ENCODE results near the gene DDAH1. TPM values are rescaled to one million over a fixed set of nuclear protein-coding genes. Genes with fewer than 3 reads are reported as not detected.

Gene DDAH1
- total RNA-seq, 1 donor from 2014 or later: 35.7 TPM

DNA sequence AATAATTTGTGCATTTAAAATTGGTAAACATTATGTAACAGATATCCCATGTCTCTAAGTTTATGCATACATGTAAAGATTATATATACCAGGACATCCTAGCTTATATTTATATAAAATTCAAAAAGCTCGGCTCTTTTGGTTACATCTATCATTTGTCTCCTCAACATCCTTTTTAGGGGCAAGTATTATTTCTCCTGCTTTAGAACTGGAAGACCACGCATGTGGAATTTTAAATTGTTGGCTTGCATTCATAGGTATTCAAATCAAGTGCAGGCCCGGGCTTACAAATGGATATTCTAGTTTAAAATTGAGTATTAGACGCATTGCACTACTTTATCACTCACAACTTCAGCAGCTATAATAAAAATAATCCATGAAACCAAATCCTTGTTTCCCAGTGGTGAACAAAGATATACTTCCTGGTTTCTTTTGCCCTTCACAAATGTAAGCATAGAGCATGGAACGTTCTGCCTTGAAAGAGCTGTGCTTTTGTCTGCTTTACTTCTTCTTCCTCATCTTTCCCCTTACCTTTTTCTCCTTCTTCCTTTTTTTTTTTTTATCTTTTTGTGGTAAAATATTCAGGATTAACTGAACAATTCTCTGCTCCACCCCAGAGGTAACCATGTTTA lies 57.1 kb downstream of the DDAH1 start:
- ATAC-seq: no peak
- no peak for DNase-seq (ENCODE audit: low spot score)
- intact Hi-C loops (cut with DNase I): no loop called here

DNA sequence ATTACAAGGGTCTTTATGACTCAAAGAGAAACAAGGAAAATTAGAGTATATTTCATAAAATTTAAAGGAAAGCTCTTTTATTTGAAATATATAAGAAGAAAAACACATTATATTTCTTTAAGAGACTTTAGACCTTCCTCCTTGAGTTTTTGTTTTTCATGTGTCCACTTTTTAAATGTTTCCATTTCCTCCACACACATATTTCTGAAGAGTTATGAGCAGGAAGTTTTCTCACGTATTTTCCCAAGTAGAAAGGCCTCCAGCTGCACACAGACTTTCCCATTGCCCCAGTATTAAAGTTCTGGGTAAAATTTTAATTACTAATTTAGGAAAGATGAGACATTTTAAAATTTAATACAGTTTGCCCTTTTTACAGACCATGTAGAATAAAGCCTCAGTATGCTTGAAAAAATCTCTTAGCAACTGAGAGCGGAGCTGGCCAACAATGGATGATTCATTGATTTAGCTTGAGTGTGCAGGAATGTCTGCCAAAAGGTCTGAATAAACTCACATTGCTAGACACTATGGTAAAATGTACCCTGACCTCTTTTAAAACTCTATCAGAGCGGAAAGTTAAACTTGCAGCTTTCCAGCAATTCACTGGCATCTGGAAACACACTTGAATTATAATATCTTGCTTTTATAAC lies 57.9 kb downstream of the DDAH1 start:
- DNase-seq (ENCODE audit: low spot score) (no peak), ATAC-seq (peak; percentile 93)
- intact Hi-C loops (cut with DNase I): no loop called here

DNA sequence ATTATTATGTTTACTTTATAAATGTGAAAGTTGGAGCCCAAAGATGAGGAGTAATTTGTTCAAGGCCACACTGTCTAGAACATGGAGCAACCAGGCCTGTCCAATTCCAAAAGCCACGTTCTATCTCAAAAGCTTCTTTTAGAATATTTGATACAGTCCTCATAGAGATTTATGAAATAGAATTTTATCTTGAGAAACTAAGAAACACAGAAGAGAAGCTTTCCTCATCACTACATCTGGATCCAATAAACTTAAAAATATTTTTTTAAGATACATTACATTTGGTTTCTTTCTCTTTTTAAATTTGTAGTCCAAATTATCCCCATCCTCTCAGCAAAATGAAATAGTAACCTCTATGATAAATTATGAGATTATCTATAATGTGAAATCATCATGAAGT lies 58.9 kb downstream of the DDAH1 start:
- ATAC-seq: no peak

DNA sequence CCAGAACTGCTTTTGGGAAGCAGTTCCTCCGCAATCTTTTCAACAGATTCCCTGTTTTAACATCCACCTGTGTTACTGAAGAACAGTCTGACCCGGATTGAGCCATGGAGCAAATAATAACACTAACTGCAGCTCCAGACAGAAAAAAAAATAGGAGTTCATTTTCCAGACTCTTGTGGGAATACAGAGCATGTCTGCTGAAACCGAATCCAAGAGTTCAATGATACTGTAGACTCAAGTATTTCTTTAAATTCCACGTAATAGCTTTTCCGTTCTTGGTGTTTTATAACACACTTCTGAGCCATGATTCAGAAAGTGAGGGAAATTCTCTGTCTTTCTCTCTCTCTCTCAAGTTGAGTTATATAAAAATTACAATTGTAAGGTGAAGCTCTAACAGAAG lies 60.6 kb downstream of the DDAH1 start:
- DNase-seq (ENCODE audit: low spot score): no peak
- intact Hi-C loops (cut with DNase I): no loop called here
- ATAC-seq: peak; percentile 36

More for the DNA sequence above, 58.9 kb downstream of the DDAH1 start:
- intact Hi-C loops (cut with DNase I): no loop called here
- DNase-seq (ENCODE audit: low spot score): no peak

DNA sequence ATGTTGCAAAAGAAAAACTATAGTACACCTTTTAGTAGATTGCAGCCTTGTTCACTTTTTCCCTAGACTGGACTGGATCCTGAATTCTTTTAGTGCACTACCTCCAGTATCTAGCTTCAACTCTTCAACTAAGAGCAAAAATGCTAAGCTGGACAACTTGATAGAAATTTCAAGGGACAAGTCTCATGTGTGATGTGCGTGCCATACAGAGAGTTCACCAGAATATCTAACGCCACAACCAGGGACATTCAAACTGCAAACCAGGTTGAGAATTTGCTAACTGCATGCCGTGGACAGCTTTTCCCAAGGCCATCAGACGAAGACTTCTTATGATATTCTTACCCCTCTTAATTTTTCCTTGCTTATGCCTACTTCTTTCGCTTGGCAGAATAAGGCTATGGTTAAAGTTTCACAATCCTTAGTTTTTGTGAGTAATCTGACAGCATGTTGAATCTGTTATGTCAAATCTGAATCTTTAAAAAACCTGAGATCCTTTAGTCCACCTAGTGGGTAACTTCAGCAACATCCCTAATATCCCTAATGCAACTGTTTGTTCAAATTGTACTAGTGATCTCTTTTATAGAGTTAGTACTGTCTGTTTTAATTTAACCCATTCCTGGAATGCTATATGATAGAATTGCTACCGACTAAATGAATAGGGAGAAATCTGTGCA lies 66.4 kb downstream of the DDAH1 start:
- intact Hi-C loops (cut with DNase I): loop anchor here (5.0 kb wide), 1 partner anchor 1679 kb away; no protein-coding TSS in a partner anchor
- ATAC-seq (peak; percentile 45), DNase-seq (ENCODE audit: low spot score) (no peak)

DNA sequence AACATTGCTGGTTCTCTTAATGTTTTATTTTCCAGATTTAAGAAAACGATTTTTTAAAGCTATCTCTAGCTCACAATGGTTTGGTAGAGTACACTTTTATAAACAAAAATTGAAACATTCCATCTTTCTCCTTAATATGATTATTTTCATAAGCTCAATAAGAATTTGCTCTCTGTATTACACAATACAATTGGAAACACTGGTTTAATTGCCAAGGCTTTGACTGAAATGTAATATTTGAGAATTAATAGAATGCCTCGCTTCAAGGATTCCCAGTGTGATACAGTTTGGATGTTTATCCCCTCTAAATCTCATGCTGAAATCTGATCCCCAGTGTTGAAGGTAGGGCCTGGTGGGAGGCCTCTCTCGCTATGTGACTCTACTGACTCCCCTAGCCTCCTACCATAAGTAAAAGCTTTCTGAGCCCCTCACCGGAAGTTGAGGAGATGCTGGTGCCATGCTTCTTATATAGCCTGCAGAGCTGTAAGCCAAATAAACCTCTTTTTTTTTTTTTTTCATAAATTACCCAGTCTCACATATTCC lies 67.4 kb downstream of the DDAH1 start:
- ATAC-seq: peak; percentile 28
- intact Hi-C loops (cut with DNase I): loop anchor here (5.0 kb wide), 1 partner anchor 1680 kb away; no protein-coding TSS in a partner anchor
- no peak for DNase-seq (ENCODE audit: low spot score)

DNA sequence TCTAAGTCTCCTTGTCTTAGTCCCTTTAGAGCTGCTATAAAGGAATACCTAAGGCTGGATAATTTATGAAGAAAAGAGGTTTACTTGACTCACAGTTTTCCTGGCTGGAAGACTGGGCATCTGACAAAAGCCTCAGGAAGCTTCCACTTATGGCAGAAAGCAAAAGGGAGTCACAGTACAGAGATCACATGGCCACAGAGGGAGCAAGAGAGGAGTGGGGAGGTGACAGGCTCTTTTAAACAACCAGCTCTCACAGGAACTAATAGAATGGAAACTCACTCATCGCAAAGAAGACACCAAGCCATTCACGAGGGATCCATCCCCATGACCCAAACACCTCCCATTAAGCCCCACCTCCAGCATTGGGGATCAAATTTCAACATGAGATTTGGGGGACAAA lies 68.8 kb downstream of the DDAH1 start:
- DNase-seq (ENCODE audit: low spot score): no peak
- no peak for ATAC-seq
- intact Hi-C loops (cut with DNase I): loop anchor here (5.0 kb wide), 1 partner anchor 1681 kb away; no protein-coding TSS in a partner anchor

GRCh38 chr1:85394130-85394529 lies 70.8 kb downstream of the DDAH1 start:
- DNase-seq (ENCODE audit: low spot score) (no peak), ATAC-seq (no peak)
- intact Hi-C loops (cut with DNase I): no loop called here

GRCh38 chr1:85393490-85393889 lies 71.5 kb downstream of the DDAH1 start:
- intact Hi-C loops (cut with DNase I): no loop called here
- ATAC-seq (no peak), DNase-seq (ENCODE audit: low spot score) (no peak)

- no peak for ATAC-seq
- intact Hi-C loops (cut with DNase I): no loop called here
- no peak for DNase-seq (ENCODE audit: low spot score)
These were observed 76.5 kb downstream of the DDAH1 start for GRCh38 chr1:85388416-85388815.

GRCh38 chr1:85387781-85388180 lies 77.2 kb downstream of the DDAH1 start:
- ATAC-seq (no peak), DNase-seq (ENCODE audit: low spot score) (no peak)
- intact Hi-C loops (cut with DNase I): no loop called here

DNA sequence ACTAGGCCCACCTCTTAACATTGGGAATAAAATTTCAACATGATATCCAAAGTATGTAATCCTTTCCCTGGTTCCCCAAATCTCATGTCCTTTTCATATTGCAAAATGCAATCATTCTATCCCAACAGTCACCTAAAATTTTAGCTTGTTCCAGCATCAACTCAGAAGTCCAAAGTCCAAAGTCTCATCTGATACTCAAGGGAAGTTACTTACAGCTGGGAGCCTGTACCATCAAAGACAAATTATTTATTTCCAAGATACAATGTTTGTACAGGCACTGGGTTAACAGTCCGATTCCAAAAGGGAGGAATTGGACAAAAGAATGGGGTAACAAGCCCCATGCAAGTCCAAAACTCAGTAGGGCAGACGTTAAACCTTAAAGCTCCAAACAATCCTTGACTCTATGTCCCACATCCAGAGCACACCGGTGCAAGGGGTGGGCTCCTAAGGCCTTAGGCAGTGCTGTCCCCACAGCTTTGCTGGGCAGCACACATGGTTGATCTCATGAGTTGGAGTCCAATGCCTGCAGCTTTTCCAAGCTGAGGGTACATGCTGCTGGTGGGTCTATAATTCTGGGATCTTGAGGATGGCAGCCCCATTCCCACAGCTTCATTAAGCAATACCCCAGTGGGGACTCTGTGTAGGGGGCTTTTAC lies 78.8 kb downstream of the DDAH1 start:
- intact Hi-C loops (cut with DNase I): no loop called here
- DNase-seq (ENCODE audit: low spot score) (no peak), ATAC-seq (no peak)

GRCh38 chr1:85379203-85380136 lies 85.5 kb downstream of the DDAH1 start:
- ATAC-seq: no peak
- DNase-seq (ENCODE audit: low spot score): no peak
- intact Hi-C loops (cut with DNase I): no loop called here

GRCh38 chr1:85378534-85378933 lies 86.4 kb downstream of the DDAH1 start:
- intact Hi-C loops (cut with DNase I): no loop called here

DNA sequence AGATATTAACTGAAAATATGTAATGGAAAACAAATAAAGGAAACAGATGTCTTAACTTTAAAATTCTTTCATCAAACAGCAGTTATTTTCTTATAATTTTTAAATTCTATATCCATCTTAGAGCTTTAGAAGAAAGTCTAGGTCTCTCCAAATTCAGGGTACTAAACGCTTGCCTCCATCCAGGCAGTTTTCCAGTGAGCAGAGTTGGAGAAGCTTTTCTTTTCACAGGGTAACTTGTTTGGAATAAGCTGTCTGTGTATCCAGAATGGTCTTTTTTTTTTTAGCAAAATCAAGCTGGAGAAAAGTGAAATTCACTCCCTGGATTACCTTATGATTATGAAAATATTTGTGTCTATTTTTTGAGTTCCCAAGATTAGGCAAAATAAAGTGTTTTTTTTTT lies 88.6 kb downstream of the DDAH1 start:
- ATAC-seq (no peak), DNase-seq (ENCODE audit: low spot score) (no peak)
- intact Hi-C loops (cut with DNase I): no loop called here

More at GRCh38 chr1:85378534-85378933, 86.4 kb downstream of the DDAH1 start:
- no peak for ATAC-seq
- DNase-seq (ENCODE audit: low spot score): no peak

- ATAC-seq: no peak
- no peak for DNase-seq (ENCODE audit: low spot score)
- intact Hi-C loops (cut with DNase I): no loop called here
These were observed 89.5 kb downstream of the DDAH1 start for GRCh38 chr1:85375493-85375892.

DNA sequence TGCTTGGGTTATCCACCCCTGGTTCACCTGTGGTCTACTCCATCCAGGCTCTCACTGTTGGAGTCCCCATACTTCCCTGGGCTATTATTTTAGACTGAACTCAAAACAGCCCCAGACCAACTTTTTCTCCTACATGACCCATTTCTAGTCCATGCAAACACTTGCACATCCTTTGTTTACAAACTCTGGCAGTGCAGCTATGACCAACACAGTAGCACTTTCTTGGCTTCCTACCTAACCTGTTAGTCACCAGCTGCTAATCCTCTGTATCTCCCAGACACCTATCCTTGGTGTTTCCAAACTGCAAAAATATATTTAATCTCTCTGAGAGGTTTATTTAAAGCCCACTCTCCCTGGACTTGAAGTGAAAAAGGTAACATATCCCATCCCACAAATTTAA lies 90.8 kb downstream of the DDAH1 start:
- intact Hi-C loops (cut with DNase I): no loop called here
- DNase-seq (ENCODE audit: low spot score) (no peak), ATAC-seq (no peak)

- intact Hi-C loops (cut with DNase I): no loop called here
- ATAC-seq (no peak), DNase-seq (ENCODE audit: low spot score) (no peak)
These were observed 91.6 kb downstream of the DDAH1 start for GRCh38 chr1:85373378-85373708.

All from sciatic nerve (tissue), 2 donors.